Esophagus squamous epithelium (tissue), 4 donors: ENCODE data around the gene C8B.

Experiments
- CTCF ChIP-seq, 6 experiments: fragments of 450-650 bp in 4 of 6; fragments of 200-600 bp in 2 of 6; sonication (generic) in 2 of 6; IDR thresholded peaks; one replicate each; pipeline ENCODE4 v1.5.1; 2016 to 2019; ENCODE audit warnings: antibody characterized with exemption in 6 of 6, mild to moderate bottlenecking in 4 of 6, moderate library complexity in 4 of 6
- POLR2A ChIP-seq, 4 donors: fragments of 450-650 bp; IDR thresholded peaks; one replicate each; pipeline ENCODE4 v1.6.1; 2017; ENCODE audit warnings: antibody characterized with exemption in 4 of 4, mild to moderate bottlenecking in 4 of 4, moderate library complexity in 3 of 4

GRCh38 chr1:57015071-57015470, 49.3 kb upstream of the C8B start:
- TF ChIP-seq CTCF (IDR thresholded peaks at IDR 0.05) (no peak), POLR2A (IDR thresholded peaks at IDR 0.05) (no peak)
